ENCODE data around the gene ZNF280C.

GRCh38 chrX:130246084-130246483 is 22.6 kb downstream of the ZNF280C start:
- no peak for TF ChIP-seq CTCF (IDR thresholded peaks at IDR 0.05; ENCODE audit: low read length)
- TF ChIP-seq EZH2 (IDR thresholded peaks at IDR 0.05; ENCODE audit: borderline replicate concordance, low read length): no peak
